Measurements from ENCODE around the gene TENM4.

Gene TENM4

GRCh38 chr11:79060081-79060953 lies 380.5 kb downstream of the TENM4 start:
- Mint-ChIP-seq H3K4me1 (ENCODE audit: low read depth) (no peaks in the 10 kb centered on the region), H3K4me3 (no peak overlapping the region), H3K27ac (no peak overlapping the region), H3K9me3 (no peaks in the 10 kb centered on the region), H3K27me3 (peaks cover 3% of the 10 kb centered on the region), H3K36me3 (ENCODE audit: low read depth) (no peaks in the 10 kb centered on the region)
- DNase-seq: no peak

- Mint-ChIP-seq H3K9me3 (no peaks in the 10 kb centered on the region), H3K27ac (no peak overlapping the region), H3K4me3 (no peak overlapping the region), H3K4me1 (ENCODE audit: low read depth) (no peaks in the 10 kb centered on the region), H3K36me3 (ENCODE audit: low read depth) (no peaks in the 10 kb centered on the region), H3K27me3 (peaks cover 3% of the 10 kb centered on the region)
- no peak for DNase-seq
Observed at GRCh38 chr11:79059141-79059540, 381.7 kb downstream of the TENM4 start.

GRCh38 chr11:79055856-79056631 lies 384.8 kb downstream of the TENM4 start:
- H3K27me3 Mint-ChIP-seq: peaks cover 6% of the 10 kb centered on the region
- DNase-seq: no peak
- H3K27ac Mint-ChIP-seq: no peak overlapping the region
- no peaks in the 10 kb centered on the region for H3K4me1 Mint-ChIP-seq (ENCODE audit: low read depth)
- H3K4me3 Mint-ChIP-seq: no peak overlapping the region
- H3K9me3 Mint-ChIP-seq: no peaks in the 10 kb centered on the region
- no peaks in the 10 kb centered on the region for H3K36me3 Mint-ChIP-seq (ENCODE audit: low read depth)

- Mint-ChIP-seq H3K9me3 (no peaks in the 10 kb centered on the region), H3K27ac (no peak overlapping the region), H3K4me1 (ENCODE audit: low read depth) (no peaks in the 10 kb centered on the region), H3K36me3 (ENCODE audit: low read depth) (no peaks in the 10 kb centered on the region), H3K27me3 (peaks cover 6% of the 10 kb centered on the region), H3K4me3 (no peak overlapping the region)
- DNase-seq: no peak
Observed at GRCh38 chr11:79054636-79055035, 386.2 kb downstream of the TENM4 start.

GRCh38 chr11:79052544-79052943 lies 388.3 kb downstream of the TENM4 start:
- no peaks in the 10 kb centered on the region for H3K4me1 Mint-ChIP-seq (ENCODE audit: low read depth)
- no peak for DNase-seq
- no peak overlapping the region for H3K27ac Mint-ChIP-seq
- H3K27me3 Mint-ChIP-seq: peaks cover 10% of the 10 kb centered on the region
- H3K36me3 Mint-ChIP-seq (ENCODE audit: low read depth): no peaks in the 10 kb centered on the region
- H3K4me3 Mint-ChIP-seq: no peak overlapping the region
- no peaks in the 10 kb centered on the region for H3K9me3 Mint-ChIP-seq

- Mint-ChIP-seq H3K27me3 (peaks cover 12% of the 10 kb centered on the region), H3K4me1 (ENCODE audit: low read depth) (no peaks in the 10 kb centered on the region), H3K9me3 (no peaks in the 10 kb centered on the region), H3K27ac (no peak overlapping the region), H3K36me3 (ENCODE audit: low read depth) (no peaks in the 10 kb centered on the region), H3K4me3 (no peak overlapping the region)
- no peak for DNase-seq
Observed at GRCh38 chr11:79050786-79051185, 390.0 kb downstream of the TENM4 start.

- H3K27me3 Mint-ChIP-seq: peaks cover 10% of the 10 kb centered on the region
- H3K4me1 Mint-ChIP-seq (ENCODE audit: low read depth): no peaks in the 10 kb centered on the region
- no peak for DNase-seq
- no peak overlapping the region for H3K27ac Mint-ChIP-seq
- no peak overlapping the region for H3K4me3 Mint-ChIP-seq
- no peaks in the 10 kb centered on the region for H3K9me3 Mint-ChIP-seq
- H3K36me3 Mint-ChIP-seq (ENCODE audit: low read depth): no peaks in the 10 kb centered on the region
Observed at GRCh38 chr11:79049741-79050179, 391.1 kb downstream of the TENM4 start.

GRCh38 chr11:79047980-79048379 lies 392.9 kb downstream of the TENM4 start:
- Mint-ChIP-seq H3K36me3 (ENCODE audit: low read depth) (no peaks in the 10 kb centered on the region), H3K27ac (no peak overlapping the region), H3K4me3 (no peak overlapping the region), H3K27me3 (peaks cover 19% of the 10 kb centered on the region), H3K4me1 (ENCODE audit: low read depth) (no peaks in the 10 kb centered on the region), H3K9me3 (no peaks in the 10 kb centered on the region)
- DNase-seq: no peak

- Mint-ChIP-seq H3K4me1 (ENCODE audit: low read depth) (no peaks in the 10 kb centered on the region), H3K9me3 (no peaks in the 10 kb centered on the region), H3K27me3 (peaks cover 19% of the 10 kb centered on the region)
Observed at GRCh38 chr11:79047321-79047720, 393.5 kb downstream of the TENM4 start.

GRCh38 chr11:79046366-79046765 lies 394.5 kb downstream of the TENM4 start:
- Mint-ChIP-seq H3K4me3 (no peak overlapping the region), H3K27ac (no peak overlapping the region), H3K36me3 (ENCODE audit: low read depth) (no peaks in the 10 kb centered on the region), H3K4me1 (ENCODE audit: low read depth) (no peaks in the 10 kb centered on the region), H3K9me3 (no peaks in the 10 kb centered on the region), H3K27me3 (peaks cover 15% of the 10 kb centered on the region)
- no peak for DNase-seq

More at GRCh38 chr11:79047321-79047720, 393.5 kb downstream of the TENM4 start:
- H3K27ac Mint-ChIP-seq: no peak overlapping the region
- no peak for DNase-seq
- no peak overlapping the region for H3K4me3 Mint-ChIP-seq
- no peaks in the 10 kb centered on the region for H3K36me3 Mint-ChIP-seq (ENCODE audit: low read depth)

GRCh38 chr11:79045800-79046304 lies 395.0 kb downstream of the TENM4 start:
- no peak overlapping the region for H3K4me3 Mint-ChIP-seq
- no peak for DNase-seq
- H3K4me1 Mint-ChIP-seq (ENCODE audit: low read depth): no peaks in the 10 kb centered on the region
- no peaks in the 10 kb centered on the region for H3K9me3 Mint-ChIP-seq
- no peak overlapping the region for H3K27ac Mint-ChIP-seq
- peaks cover 15% of the 10 kb centered on the region for H3K27me3 Mint-ChIP-seq
- H3K36me3 Mint-ChIP-seq (ENCODE audit: low read depth): no peaks in the 10 kb centered on the region

GRCh38 chr11:79045018-79045799 lies 395.6 kb downstream of the TENM4 start:
- Mint-ChIP-seq H3K4me1 (ENCODE audit: low read depth) (no peaks in the 10 kb centered on the region), H3K9me3 (no peaks in the 10 kb centered on the region), H3K27me3 (peaks cover 15% of the 10 kb centered on the region), H3K36me3 (ENCODE audit: low read depth) (no peaks in the 10 kb centered on the region), H3K4me3 (no peak overlapping the region), H3K27ac (no peak overlapping the region)
- no peak for DNase-seq

- Mint-ChIP-seq H3K36me3 (ENCODE audit: low read depth) (no peaks in the 10 kb centered on the region), H3K27me3 (peaks cover 15% of the 10 kb centered on the region), H3K4me1 (ENCODE audit: low read depth) (no peaks in the 10 kb centered on the region), H3K4me3 (no peak overlapping the region), H3K27ac (no peak overlapping the region), H3K9me3 (no peaks in the 10 kb centered on the region)
- no peak for DNase-seq
Observed at GRCh38 chr11:79044201-79044600, 396.6 kb downstream of the TENM4 start.

- no peak for DNase-seq
- Mint-ChIP-seq H3K36me3 (ENCODE audit: low read depth) (no peaks in the 10 kb centered on the region), H3K4me3 (no peak overlapping the region), H3K27me3 (peaks cover 11% of the 10 kb centered on the region), H3K9me3 (no peaks in the 10 kb centered on the region), H3K4me1 (ENCODE audit: low read depth) (no peaks in the 10 kb centered on the region), H3K27ac (no peak overlapping the region)
Observed at GRCh38 chr11:79043726-79044125, 397.1 kb downstream of the TENM4 start.
